Testis (tissue), 2 donors: ENCODE results near the gene WDR47.

Experiments
- CTCF ChIP-seq, 3 experiments: fragments of 450-650 bp in 2 of 3; fragments of 200-600 bp in 1 of 3; sonication (generic) in 1 of 3; IDR thresholded peaks; one replicate each; pipeline ENCODE4 v1.5.1; 2016 to 2019; ENCODE audit warnings: antibody characterized with exemption in 3 of 3, mild to moderate bottlenecking in 2 of 3, moderate library complexity in 1 of 3
- POLR2A ChIP-seq: fragments of 450-650 bp; IDR thresholded peaks from one replicate; pipeline ENCODE4 v1.6.1; 2017; ENCODE audit warnings: antibody characterized with exemption, mild to moderate bottlenecking, moderate library complexity

GRCh38 chr1:109034382-109034781, 7.5 kb downstream of the WDR47 start:
- TF ChIP-seq CTCF (IDR thresholded peaks at IDR 0.05) (no peak), POLR2A (no peak)
